DOHH2 (cell line): Measurements from ENCODE around the gene PPARA.

ENCODE experiments used
- H3F3A ChIP-seq: fragments of 200-600 bp; sonication (generic), shearing (Covaris generic); 2 replicates; pipeline ENCODE4 v1.6.0; 2016; ENCODE audit warnings: antibody characterized with exemption, mild to moderate bottlenecking; ENCODE audit not compliant: control insufficient read depth, insufficient read depth
- H3K27ac ChIP-seq: fragments of 200-600 bp; sonication (generic); 2 replicates; pipeline ENCODE4 v1.5.1; 2014; ENCODE audit warnings: low read depth, mild to moderate bottlenecking, low read length, moderate library complexity
- H3K27me3 ChIP-seq: fragments of 200-600 bp; sonication (generic); 2 replicates; pipeline ENCODE4 v1.6.1; 2014; ENCODE audit warnings: mild to moderate bottlenecking, low read length, mixed read lengths; ENCODE audit not compliant: control insufficient read depth
- H3K36me3 ChIP-seq: fragments of 200-600 bp; sonication (generic); 2 replicates; pipeline ENCODE4 v1.6.1; 2014; ENCODE audit warnings: mild to moderate bottlenecking, low read length, moderate library complexity, mixed read lengths; ENCODE audit not compliant: control insufficient read depth
- H3K4me1 ChIP-seq: fragments of 200-600 bp; sonication (generic); 2 replicates; pipeline ENCODE4 v1.6.1; 2014; ENCODE audit warnings: mild to moderate bottlenecking, low read length, mixed read lengths; ENCODE audit not compliant: control insufficient read depth
- H3K4me2 ChIP-seq: fragments of 200-600 bp; sonication (generic); 2 replicates; pipeline ENCODE4 v1.6.0; 2014; ENCODE audit warnings: mild to moderate bottlenecking, low read length, moderate library complexity
- H3K4me3 ChIP-seq: fragments of 200-600 bp; sonication (generic); 2 replicates; pipeline ENCODE4 v1.5.1; 2014; ENCODE audit warnings: mild to moderate bottlenecking, low read length, mixed read lengths
- H3K79me2 ChIP-seq: fragments of 200-600 bp; sonication (generic); 2 replicates; pipeline ENCODE4 v1.6.1; 2014; ENCODE audit warnings: mild to moderate bottlenecking, low read length, mixed read lengths; ENCODE audit not compliant: control insufficient read depth
- H3K9me2 ChIP-seq: fragments of 200-600 bp; sonication (generic); replicated peaks from 2 replicates; pipeline ENCODE4 v1.6.1; 2014; ENCODE audit warnings: mild to moderate bottlenecking, low read length, mixed read lengths; ENCODE audit not compliant: control insufficient read depth
- H3K9me3 ChIP-seq: fragments of 200-600 bp; sonication (generic); 2 replicates; pipeline ENCODE4 v1.6.1; 2014; ENCODE audit warnings: antibody characterized with exemption, low read length, mixed read lengths; ENCODE audit not compliant: control insufficient read depth, insufficient read depth
- H4K20me1 ChIP-seq: fragments of 200-600 bp; sonication (generic); 2 replicates; pipeline ENCODE4 v1.6.0; 2014; ENCODE audit warnings: low read depth, mild to moderate bottlenecking, antibody characterized with exemption, low read length, moderate library complexity; ENCODE audit not compliant: control insufficient read depth, insufficient read depth
- CTCF ChIP-seq: fragments of 200-600 bp; sonication (generic); IDR thresholded peaks from one replicate; pipeline ENCODE4 v1.5.1; 2014; ENCODE audit warnings: antibody characterized with exemption, mild to moderate bottlenecking, low read depth, low read length; ENCODE audit not compliant: poor library complexity, severe bottlenecking
- EZH2phosphoT487 ChIP-seq: fragments of 200-600 bp; sonication (generic); IDR thresholded peaks from 2 replicates; pipeline ENCODE4 v1.6.1; 2017; ENCODE audit warnings: borderline replicate concordance, mild to moderate bottlenecking, antibody characterized with exemption, low read length, moderate library complexity, mixed read lengths

PPARA gene

DNA sequence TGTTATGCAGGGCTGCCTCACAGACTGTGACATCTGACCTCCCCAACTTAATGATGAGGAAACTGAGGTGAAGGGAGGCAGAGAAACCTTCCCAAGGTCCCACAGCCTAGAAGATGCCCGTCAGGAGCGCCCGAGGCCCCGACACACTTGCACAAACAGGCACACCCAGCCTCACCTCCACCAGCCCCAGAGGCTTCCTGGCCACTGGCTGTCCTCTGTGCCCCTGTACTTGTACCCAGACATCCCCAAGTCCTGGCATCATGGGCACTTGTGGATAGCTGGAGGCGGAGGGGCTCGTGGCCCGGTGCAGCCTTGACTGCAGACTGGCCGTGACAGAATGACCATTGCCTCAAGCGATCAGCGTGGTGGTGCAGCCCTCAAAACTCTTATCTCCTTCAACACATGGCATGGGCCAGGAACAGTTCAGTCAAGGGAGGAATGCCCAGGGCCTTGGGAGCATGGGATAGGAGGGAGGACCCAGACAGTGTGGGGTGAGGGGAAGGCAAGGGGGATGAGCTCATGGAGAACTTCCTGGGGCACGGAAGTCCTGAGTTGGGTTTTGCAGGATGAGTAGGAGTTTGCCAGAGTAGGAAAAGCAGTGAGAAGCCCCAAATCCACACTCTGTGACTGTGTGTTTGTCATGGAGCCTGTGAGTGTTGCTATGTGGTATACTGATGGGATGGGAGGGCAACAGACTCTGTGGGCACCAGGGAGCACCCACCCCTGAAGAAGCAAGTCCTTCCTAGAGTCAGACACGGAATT is 25.8 kb upstream of the PPARA start:
- Histone ChIP-seq H3K79me2 (no peaks in the 10 kb centered on the region), H3K4me2 (no peak overlapping the region), H3K27me3 (no peaks in the 10 kb centered on the region), H3K27ac (no peak overlapping the region), H3F3A (no peaks in the 10 kb centered on the region), H3K9me3 (no peaks in the 10 kb centered on the region), H3K4me1 (peaks cover 16% of the 10 kb centered on the region), H4K20me1 (no peaks in the 10 kb centered on the region), H3K4me3 (no peak overlapping the region), H3K36me3 (no peaks in the 10 kb centered on the region), H3K9me2 (no peaks in the 10 kb centered on the region)
- TF ChIP-seq CTCF (no peak), EZH2phosphoT487 (no peak)

GRCh38 chr22:46125311-46125710 is 25.0 kb upstream of the PPARA start:
- Histone ChIP-seq H3K36me3 (no peaks in the 10 kb centered on the region), H4K20me1 (no peaks in the 10 kb centered on the region), H3K4me3 (no peak overlapping the region), H3K27me3 (no peaks in the 10 kb centered on the region), H3K4me1 (peaks cover 23% of the 10 kb centered on the region), H3K27ac (no peak overlapping the region), H3F3A (no peaks in the 10 kb centered on the region), H3K79me2 (no peaks in the 10 kb centered on the region), H3K9me3 (no peaks in the 10 kb centered on the region), H3K4me2 (no peak overlapping the region), H3K9me2 (no peaks in the 10 kb centered on the region)
- TF ChIP-seq EZH2phosphoT487 = no peak
- TF ChIP-seq CTCF = no peak

- no peaks in the 10 kb centered on the region for H3K79me2 ChIP-seq
- H3K4me3 ChIP-seq = no peak overlapping the region
- no peaks in the 10 kb centered on the region for H4K20me1 ChIP-seq
- no peaks in the 10 kb centered on the region for H3K9me2 ChIP-seq
- H3F3A ChIP-seq = no peaks in the 10 kb centered on the region
- TF ChIP-seq EZH2phosphoT487 = no peak
- TF ChIP-seq CTCF = no peak
- H3K9me3 ChIP-seq = no peaks in the 10 kb centered on the region
- H3K27me3 ChIP-seq = no peaks in the 10 kb centered on the region
- peaks cover 28% of the 10 kb centered on the region for H3K4me1 ChIP-seq
- H3K4me2 ChIP-seq = no peak overlapping the region
- H3K27ac ChIP-seq = no peak overlapping the region
- no peaks in the 10 kb centered on the region for H3K36me3 ChIP-seq
These were observed 24.2 kb upstream of the PPARA start for GRCh38 chr22:46125816-46126765.
